AG09319 (cell line): ENCODE measurements around the gene DDR2.

ENCODE experiments used
- DNase-seq: peaks from one replicate; pipeline ENCODE4 v3.0.0-alpha.2; 2010; ENCODE audit warnings: low read depth; ENCODE audit errors: extremely low read depth
- TF ChIP-seq, protein P1 (sequence below): IDR thresholded peaks from 2 replicates; pipeline ENCODE4 v1.5.1; 2011; ENCODE audit warnings: low read depth, mild to moderate bottlenecking, inconsistent platforms, low read length, moderate library complexity

DDR2 gene

GRCh38 chr1:162832470-162832869, 200.2 kb downstream of the DDR2 start:
- DNase-seq: no peak
- TF ChIP-seq, protein P1, sequence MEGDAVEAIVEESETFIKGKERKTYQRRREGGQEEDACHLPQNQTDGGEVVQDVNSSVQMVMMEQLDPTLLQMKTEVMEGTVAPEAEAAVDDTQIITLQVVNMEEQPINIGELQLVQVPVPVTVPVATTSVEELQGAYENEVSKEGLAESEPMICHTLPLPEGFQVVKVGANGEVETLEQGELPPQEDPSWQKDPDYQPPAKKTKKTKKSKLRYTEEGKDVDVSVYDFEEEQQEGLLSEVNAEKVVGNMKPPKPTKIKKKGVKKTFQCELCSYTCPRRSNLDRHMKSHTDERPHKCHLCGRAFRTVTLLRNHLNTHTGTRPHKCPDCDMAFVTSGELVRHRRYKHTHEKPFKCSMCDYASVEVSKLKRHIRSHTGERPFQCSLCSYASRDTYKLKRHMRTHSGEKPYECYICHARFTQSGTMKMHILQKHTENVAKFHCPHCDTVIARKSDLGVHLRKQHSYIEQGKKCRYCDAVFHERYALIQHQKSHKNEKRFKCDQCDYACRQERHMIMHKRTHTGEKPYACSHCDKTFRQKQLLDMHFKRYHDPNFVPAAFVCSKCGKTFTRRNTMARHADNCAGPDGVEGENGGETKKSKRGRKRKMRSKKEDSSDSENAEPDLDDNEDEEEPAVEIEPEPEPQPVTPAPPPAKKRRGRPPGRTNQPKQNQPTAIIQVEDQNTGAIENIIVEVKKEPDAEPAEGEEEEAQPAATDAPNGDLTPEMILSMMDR: no peak

GRCh38 chr1:162835157-162835899, 203.1 kb downstream of the DDR2 start:
- TF ChIP-seq, protein P1: no peak

More at GRCh38 chr1:162835157-162835899, 203.1 kb downstream of the DDR2 start:
- DNase-seq: no peak
